ENCODE results near the gene SAMSN1.
"Not testable (repeated sequence)": the region's sequence is repeated elsewhere in the genome, so short reads cannot be mapped to it uniquely, and the experiment has no call there.

SAMSN1 gene

GRCh38 chr21:14527696-14528652 lies 18.1 kb downstream of the SAMSN1 start:
- no peak for DNase-seq

GRCh38 chr21:14526836-14527695 lies 19.0 kb downstream of the SAMSN1 start:
- no peak for DNase-seq

- no peak for DNase-seq
Measured at GRCh38 chr21:14526199-14526598, 19.9 kb downstream of the SAMSN1 start.

- no peak for DNase-seq
Measured at GRCh38 chr21:14523234-14523633, 22.9 kb downstream of the SAMSN1 start.

- DNase-seq = no peak
Measured at GRCh38 chr21:14522736-14523135, 23.4 kb downstream of the SAMSN1 start.

GRCh38 chr21:14520535-14520934 lies 25.6 kb downstream of the SAMSN1 start:
- DNase-seq = no peak

- no peak for DNase-seq
Measured at GRCh38 chr21:14519000-14519399, 27.1 kb downstream of the SAMSN1 start.

- DNase-seq = no peak
Measured at GRCh38 chr21:14513804-14514203, 32.3 kb downstream of the SAMSN1 start.

GRCh38 chr21:14506859-14507457 lies 39.2 kb downstream of the SAMSN1 start:
- DNase-seq = not testable (repeated sequence)

GRCh38 chr21:14500873-14501272 lies 45.2 kb downstream of the SAMSN1 start:
- no peak for DNase-seq

GRCh38 chr21:14499316-14499715 lies 46.8 kb downstream of the SAMSN1 start:
- no peak for DNase-seq

- no peak for DNase-seq
Measured at GRCh38 chr21:14497825-14498224, 48.3 kb downstream of the SAMSN1 start.

GRCh38 chr21:14495075-14495474 lies 51.0 kb downstream of the SAMSN1 start:
- DNase-seq = no peak

GRCh38 chr21:14494181-14494580 lies 51.9 kb downstream of the SAMSN1 start:
- not testable (repeated sequence) for DNase-seq

GRCh38 chr21:14493731-14494130 lies 52.4 kb downstream of the SAMSN1 start:
- no peak for DNase-seq

GRCh38 chr21:14492931-14493330 lies 53.2 kb downstream of the SAMSN1 start:
- DNase-seq = no peak

- DNase-seq = no peak
Measured at GRCh38 chr21:14491269-14491681, 54.8 kb downstream of the SAMSN1 start.

GRCh38 chr21:14488672-14489204 lies 57.4 kb downstream of the SAMSN1 start:
- DNase-seq = no peak

GRCh38 chr21:14487490-14488432 lies 58.4 kb downstream of the SAMSN1 start:
- DNase-seq = no peak

- DNase-seq = no peak
Measured at GRCh38 chr21:14486869-14487268, 59.2 kb downstream of the SAMSN1 start.

GRCh38 chr21:14484188-14485009 lies 61.7 kb downstream of the SAMSN1 start:
- DNase-seq = no peak

Measured in NCI-H1092 (cell line).